Measurements from ENCODE around the gene EEPD1. TPM values are rescaled to one million over a fixed set of nuclear protein-coding genes. Genes with fewer than 3 reads are reported as not detected.
"Not testable (repeated sequence)": the region's sequence is repeated elsewhere in the genome, so short reads cannot be mapped to it uniquely, and the experiment has no call there.

EEPD1 gene
- total and polyA plus RNA-seq, 3 donors from 2014 or later, result 10.2 to 11.8 (median 10.9) TPM

GRCh38 chr7:36315309-36315944 lies 162.4 kb downstream of the EEPD1 start:
- Histone ChIP-seq H3K27me3 (no peaks in the 10 kb centered on the region), H3K27ac (no peak overlapping the region), H3K36me3 (ENCODE audit: low read depth, missing control alignments) (no peaks in the 10 kb centered on the region), H3K4me3 (no peak overlapping the region), H3K9me3 (no peaks in the 10 kb centered on the region), H3K4me1 (no peaks in the 10 kb centered on the region)
- TF ChIP-seq CTCF (IDR thresholded peaks at IDR 0.05) (no peak), POLR2A (IDR thresholded peaks at IDR 0.05) (no peak)
- DNase-seq, result no peak
- intact Hi-C loops (cut with DNase I; ENCODE audit: low total_unique reads), result loop anchor here (5.0 kb wide), 1 partner anchor 333 kb away; no protein-coding TSS in a partner anchor
- WGBS, 2 donors, result 64 to 65% methylated on average over 9 of the region's 9 CpGs

- DNase-seq, result no peak
Observed at GRCh38 chr7:36316319-36316718, 163.3 kb downstream of the EEPD1 start.

GRCh38 chr7:36317276-36317675 lies 164.2 kb downstream of the EEPD1 start:
- no peaks in the 10 kb centered on the region for H3K36me3 ChIP-seq (ENCODE audit: low read depth, missing control alignments)
- H3K27ac ChIP-seq, result no peak overlapping the region
- no peaks in the 10 kb centered on the region for H3K27me3 ChIP-seq
- intact Hi-C loops (cut with DNase I; ENCODE audit: low total_unique reads), result loop anchor here (5.0 kb wide), 1 partner anchor 335 kb away; no protein-coding TSS in a partner anchor
- H3K4me1 ChIP-seq, result no peaks in the 10 kb centered on the region
- no peak for DNase-seq
- no peaks in the 10 kb centered on the region for H3K9me3 ChIP-seq
- H3K4me3 ChIP-seq, result no peak overlapping the region
- TF ChIP-seq CTCF (IDR thresholded peaks at IDR 0.05), result no peak
- TF ChIP-seq POLR2A (IDR thresholded peaks at IDR 0.05), result no peak
- 56 to 88% methylated on average over 1 of the region's 1 CpG for WGBS, 2 donors

More at GRCh38 chr7:36316319-36316718, 163.3 kb downstream of the EEPD1 start:
- intact Hi-C loops (cut with DNase I; ENCODE audit: low total_unique reads), result loop anchor here (5.0 kb wide), 1 partner anchor 334 kb away; no protein-coding TSS in a partner anchor
- Histone ChIP-seq H3K9me3 (no peaks in the 10 kb centered on the region), H3K27me3 (no peaks in the 10 kb centered on the region), H3K36me3 (ENCODE audit: low read depth, missing control alignments) (no peaks in the 10 kb centered on the region), H3K27ac (no peak overlapping the region), H3K4me1 (no peaks in the 10 kb centered on the region), H3K4me3 (no peak overlapping the region)
- no peak for TF ChIP-seq POLR2A (IDR thresholded peaks at IDR 0.05)
- no peak for TF ChIP-seq CTCF (IDR thresholded peaks at IDR 0.05)
- 94 to 97% methylated on average over 7 of the region's 7 CpGs for WGBS, 2 donors

GRCh38 chr7:36318116-36318515 lies 165.1 kb downstream of the EEPD1 start:
- no peak for DNase-seq
- 82 to 85% methylated on average over 8 of the region's 8 CpGs for WGBS, 2 donors
- no peak for TF ChIP-seq CTCF (IDR thresholded peaks at IDR 0.05)
- TF ChIP-seq POLR2A (IDR thresholded peaks at IDR 0.05), result no peak
- no peaks in the 10 kb centered on the region for H3K4me1 ChIP-seq
- no peaks in the 10 kb centered on the region for H3K9me3 ChIP-seq
- H3K36me3 ChIP-seq (ENCODE audit: low read depth, missing control alignments), result no peaks in the 10 kb centered on the region
- intact Hi-C loops (cut with DNase I; ENCODE audit: low total_unique reads), result loop anchor here (5.0 kb wide), 1 partner anchor 336 kb away; no protein-coding TSS in a partner anchor
- no peak overlapping the region for H3K27ac ChIP-seq
- no peaks in the 10 kb centered on the region for H3K27me3 ChIP-seq
- H3K4me3 ChIP-seq, result no peak overlapping the region

- DNase-seq; H3K4me1 ChIP-seq; H3K4me3 ChIP-seq; H3K27me3 ChIP-seq; H3K27ac ChIP-seq; intact Hi-C loops (cut with DNase I; ENCODE audit: low total_unique reads); H3K36me3 ChIP-seq (ENCODE audit: low read depth, missing control alignments); H3K9me3 ChIP-seq: not testable (repeated sequence)
- 92 to 100% methylated on average over 2 to 3 of the region's 3 CpGs for WGBS, 2 donors
Observed at GRCh38 chr7:36321284-36321683, 168.2 kb downstream of the EEPD1 start.
